Adrenal gland (tissue), 12 donors: ENCODE measurements around the gene CD101. TPM values are rescaled to one million over a fixed set of nuclear protein-coding genes. Genes with fewer than 3 reads are reported as not detected.

Experiments
- DNase-seq, 7 donors: peaks; one replicate each; pipeline ENCODE4 v3.0.0-alpha.2; 2019 to 2020
- H3K27ac ChIP-seq, 5 donors: fragments of 200-600 bp; sonication (generic) in 4 of 5; 1 replicate in 3 of 5; 2 replicates in 2 of 5; pipeline versions ENCODE4 v1.5.1 to v1.8.0; 2016 to 2020; ENCODE audit warnings: mild to moderate bottlenecking in 1 of 5
- H3K27me3 ChIP-seq: fragments of 200-600 bp; 2 replicates; pipeline ENCODE4 v1.8.0; 2021
- H3K36me3 ChIP-seq, 2 donors: fragments of 200-600 bp; replicated peaks in 1 of 2; 1 replicate in 1 of 2; 2 replicates in 1 of 2; pipeline versions ENCODE4 v1.5.1 to v1.8.0; 2018 to 2022
- H3K4me1 ChIP-seq, 2 donors: fragments of 200-600 bp; replicated peaks in 1 of 2; 1 replicate in 1 of 2; 2 replicates in 1 of 2; pipeline versions ENCODE4 v1.5.1 to v1.8.0; 2018 to 2021
- H3K4me3 ChIP-seq, 4 donors: fragments of 200-600 bp; sonication (generic) in 3 of 4; one replicate each; pipeline ENCODE4 v1.5.1; 2016 to 2018
- H3K9me3 ChIP-seq, 3 donors: fragments of 200-600 bp; sonication (generic) in 1 of 3; replicated peaks in 1 of 3; 1 replicate in 2 of 3; 2 replicates in 1 of 3; pipeline versions ENCODE4 v1.5.1 to v1.8.0; 2016 to 2021
- POLR2A ChIP-seq, 2 donors: fragments of 450-650 bp; IDR thresholded peaks; one replicate each; pipeline ENCODE4 v1.6.1; 2017; ENCODE audit warnings: antibody characterized with exemption in 2 of 2, mild to moderate bottlenecking in 2 of 2, moderate library complexity in 1 of 2
- WGBS, 4 donors: extraction: QIAGEN DNeasy Blood & Tissue Kit in 2 of 4; methylation state at CpG; one replicate each; pipeline versions ENCODE4 v1.1.5 to v1.1.7; 2013 to 2017; 5-methylcytosine and 5-hydroxymethylcytosine counted together
- intact Hi-C, 2 donors: fragments of 100-400 bp; cut with DNase I; formaldehyde crosslinking; loops; one replicate each; pipeline versions ENCODE4 v1.14.1 to v1.15.0; 2022 to 2023
- polyA plus RNA-seq, 3 donors: library from polyadenylated mRNA; stranded (reverse); fragments of 200-250 nt in 2 of 3; fragments of 350-450 nt in 1 of 3; fragmentation: Illumina TruSeq in 1 of 3; extraction: RNeasy Lipid Tissue Mini Kit (QIAGEN cat#74804) in 1 of 3; gene quantifications; one replicate each; pipeline ENCODE4 v1.2.3, GENCODE V29; 2013 to 2014
- total RNA-seq, 9 donors: library from RNA; depleted of rRNA in 4 of 9; stranded (reverse); fragments of >200 nt in 4 of 9; fragments of 120-200 nt in 1 of 9; fragmentation: NEBNext Ultra II Directional in 1 of 9; extraction: Animal tissue kit (Norgen Biotek cat#: 25700) in 1 of 9; gene quantifications; one replicate each; pipeline versions ENCODE4 v1.1.0 to v1.2.4, GENCODE V29; 2013 to 2023
- TF ChIP-seq, protein P1 (sequence below), 6 experiments: fragments of 450-650 bp in 4 of 6; fragments of 200-600 bp in 2 of 6; sonication (generic) in 1 of 6; IDR thresholded peaks; 1 replicate in 5 of 6; 2 replicates in 1 of 6; pipeline versions ENCODE4 v1.5.1 to v1.8.0; 2016 to 2021; ENCODE audit warnings: antibody characterized with exemption in 6 of 6, mild to moderate bottlenecking in 2 of 6, moderate library complexity in 1 of 6
- donor health status: healthy with polysubstance abuse.
- donor health status: Bipolar disorder and iron deficiency.
- donor health status: DM: yes; HTN: yes; CAD: no.
- donor health status: DM: no; HTN: no; CAD: no.
- donor health status: DM: no; HTN: no; CAD: no.
- donor health status: DM: yes; HTN: yes; CAD: no.

CD101 gene
- total and polyA plus RNA-seq, 12 donors = 0.47 to 7.5 (median 1.8) TPM

DNA sequence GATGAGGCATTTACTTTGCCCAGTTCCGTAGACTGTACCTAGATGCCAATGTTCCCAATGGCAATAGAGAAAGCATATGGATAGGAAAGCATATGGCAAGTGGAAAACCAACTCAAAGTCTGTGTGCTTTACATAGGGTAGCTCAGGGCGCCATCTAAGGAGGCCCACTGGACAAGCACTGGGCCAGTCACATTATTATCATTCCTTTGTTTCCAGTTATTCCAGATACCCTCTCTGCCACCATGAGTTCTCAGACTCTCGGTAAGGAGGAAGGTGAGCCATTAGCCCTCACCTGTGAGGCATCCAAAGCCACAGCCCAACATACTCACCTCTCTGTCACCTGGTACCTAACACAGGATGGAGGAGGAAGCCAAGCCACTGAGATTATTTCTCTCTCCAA lies 9.8 kb downstream of the CD101 start:
- 94 to 100% (median 97%) methylated on average over 3 of the region's 3 CpGs for WGBS, 4 donors
- no peaks in the 10 kb centered on the region for H3K9me3 ChIP-seq

DNA sequence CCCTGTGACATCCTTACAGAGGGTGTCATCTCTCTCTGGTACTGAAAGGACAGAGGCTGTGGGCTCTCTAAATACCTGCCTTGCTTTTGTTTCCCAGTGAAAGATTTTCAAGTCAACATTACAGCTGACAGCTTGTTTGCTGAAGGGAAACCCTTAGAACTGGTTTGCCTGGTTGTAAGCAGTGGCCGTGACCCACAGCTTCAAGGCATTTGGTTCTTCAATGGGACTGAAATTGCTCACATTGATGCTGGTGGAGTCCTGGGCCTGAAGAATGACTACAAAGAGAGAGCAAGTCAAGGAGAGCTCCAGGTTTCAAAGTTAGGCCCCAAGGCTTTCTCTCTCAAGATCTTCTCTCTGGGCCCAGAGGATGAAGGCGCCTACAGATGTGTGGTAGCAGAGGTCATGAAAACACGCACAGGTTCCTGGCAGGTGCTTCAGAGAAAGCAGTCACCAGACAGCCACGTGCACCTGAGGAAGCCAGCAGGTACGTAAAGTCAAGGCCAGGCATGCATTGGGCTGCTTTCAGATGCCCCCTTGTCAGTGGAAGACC lies 11.8 kb downstream of the CD101 start:
- Histone ChIP-seq H3K9me3 (no peaks in the 10 kb centered on the region), H3K27me3 (no peaks in the 10 kb centered on the region), H3K36me3 (no peaks in the 10 kb centered on the region), H3K27ac (no peak overlapping the region), H3K4me3 (no peak overlapping the region), H3K4me1 (no peaks in the 10 kb centered on the region)
- DNase-seq = no peak
- TF ChIP-seq POLR2A (IDR thresholded peaks at IDR 0.05) = no peak
- TF ChIP-seq, protein P1, sequence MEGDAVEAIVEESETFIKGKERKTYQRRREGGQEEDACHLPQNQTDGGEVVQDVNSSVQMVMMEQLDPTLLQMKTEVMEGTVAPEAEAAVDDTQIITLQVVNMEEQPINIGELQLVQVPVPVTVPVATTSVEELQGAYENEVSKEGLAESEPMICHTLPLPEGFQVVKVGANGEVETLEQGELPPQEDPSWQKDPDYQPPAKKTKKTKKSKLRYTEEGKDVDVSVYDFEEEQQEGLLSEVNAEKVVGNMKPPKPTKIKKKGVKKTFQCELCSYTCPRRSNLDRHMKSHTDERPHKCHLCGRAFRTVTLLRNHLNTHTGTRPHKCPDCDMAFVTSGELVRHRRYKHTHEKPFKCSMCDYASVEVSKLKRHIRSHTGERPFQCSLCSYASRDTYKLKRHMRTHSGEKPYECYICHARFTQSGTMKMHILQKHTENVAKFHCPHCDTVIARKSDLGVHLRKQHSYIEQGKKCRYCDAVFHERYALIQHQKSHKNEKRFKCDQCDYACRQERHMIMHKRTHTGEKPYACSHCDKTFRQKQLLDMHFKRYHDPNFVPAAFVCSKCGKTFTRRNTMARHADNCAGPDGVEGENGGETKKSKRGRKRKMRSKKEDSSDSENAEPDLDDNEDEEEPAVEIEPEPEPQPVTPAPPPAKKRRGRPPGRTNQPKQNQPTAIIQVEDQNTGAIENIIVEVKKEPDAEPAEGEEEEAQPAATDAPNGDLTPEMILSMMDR (IDR thresholded peaks at IDR 0.05) = no peak
- intact Hi-C loops = no loop called here
- WGBS, 4 donors = 91 to 95% (median 94%) methylated on average over 5 of the region's 5 CpGs

More for the DNA sequence above, 9.8 kb downstream of the CD101 start:
- Histone ChIP-seq H3K4me3 (no peak overlapping the region), H3K27me3 (no peaks in the 10 kb centered on the region), H3K27ac (no peak overlapping the region), H3K4me1 (no peaks in the 10 kb centered on the region), H3K36me3 (no peaks in the 10 kb centered on the region)
- intact Hi-C loops = no loop called here
- no peak for TF ChIP-seq POLR2A (IDR thresholded peaks at IDR 0.05)
- TF ChIP-seq, protein P1 (IDR thresholded peaks at IDR 0.05) = no peak
- no peak for DNase-seq

DNA sequence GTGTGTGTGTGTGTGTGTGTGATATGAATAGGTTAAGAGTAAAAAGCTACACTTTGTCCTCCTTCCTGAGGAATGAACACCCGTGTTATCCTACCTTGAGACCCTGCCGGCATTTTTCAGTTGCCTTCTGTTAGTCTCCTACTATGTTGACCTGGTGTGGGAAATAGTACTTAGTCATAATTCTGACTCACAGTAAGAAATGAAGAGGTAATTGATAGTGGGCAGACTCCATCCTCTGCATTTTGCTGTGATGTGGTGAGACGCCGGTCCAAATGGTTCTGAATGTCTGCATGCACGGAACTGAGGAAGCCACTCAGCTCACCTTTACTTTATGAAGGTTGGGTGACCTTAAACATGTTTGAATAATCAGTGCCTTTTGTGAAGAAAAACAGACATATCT lies 12.6 kb downstream of the CD101 start:
- DNase-seq = no peak
- WGBS, 4 donors = 67 to 81% (median 76%) methylated on average over 5 of the region's 5 CpGs
- H3K4me3 ChIP-seq = no peak overlapping the region
- H3K27ac ChIP-seq = no peak overlapping the region
- TF ChIP-seq, protein P1 (IDR thresholded peaks at IDR 0.05) = no peak
- no peaks in the 10 kb centered on the region for H3K4me1 ChIP-seq
- no peaks in the 10 kb centered on the region for H3K36me3 ChIP-seq
- H3K27me3 ChIP-seq = no peaks in the 10 kb centered on the region
- intact Hi-C loops = no loop called here
- no peaks in the 10 kb centered on the region for H3K9me3 ChIP-seq

DNA sequence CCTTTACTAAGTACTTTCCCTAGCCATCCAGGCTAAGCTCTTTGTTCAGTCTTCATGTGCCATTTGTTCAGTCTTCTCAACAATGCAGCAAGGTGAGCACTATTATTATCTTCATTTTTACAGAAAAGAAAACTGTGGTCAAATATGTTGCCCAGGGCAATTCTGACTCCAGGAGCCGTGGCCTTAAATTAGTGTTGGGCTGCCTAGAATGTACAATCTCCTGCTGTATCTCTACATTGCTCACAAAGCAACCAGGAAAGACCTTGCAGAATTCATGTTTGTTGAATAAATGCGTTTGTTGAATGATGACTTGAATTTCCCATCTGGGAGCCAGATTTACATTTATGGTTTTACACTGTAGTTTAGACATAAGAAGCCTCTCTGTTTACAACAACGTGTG lies 14.2 kb downstream of the CD101 start:
- intact Hi-C loops = no loop called here
- 87 to 90% (median 88%) methylated on average over 3 of the region's 3 CpGs for WGBS, 4 donors
- no peak for DNase-seq

More for the DNA sequence above, 14.2 kb downstream of the CD101 start:
- Histone ChIP-seq H3K36me3 (no peaks in the 10 kb centered on the region), H3K27me3 (no peaks in the 10 kb centered on the region), H3K9me3 (no peaks in the 10 kb centered on the region), H3K4me1 (no peaks in the 10 kb centered on the region), H3K4me3 (no peak overlapping the region), H3K27ac (no peak overlapping the region)
- TF ChIP-seq, protein P1 (IDR thresholded peaks at IDR 0.05) = no peak
- no peak for TF ChIP-seq POLR2A (IDR thresholded peaks at IDR 0.05)
